ENCODE data around the gene SERPINB10. TPM values are rescaled to one million over a fixed set of nuclear protein-coding genes. Genes with fewer than 3 reads are reported as not detected.

SERPINB10 gene
- total RNA-seq, 1 donor from 2014 or later, result not detected

- POLR2A ChIA-PET, result no interaction called here
- Mint-ChIP-seq H3K4me1 (peaks cover 8% of the 10 kb centered on the region), H3K27ac (no peak overlapping the region), H3K9me3 (no peaks in the 10 kb centered on the region), H3K27me3 (no peaks in the 10 kb centered on the region), H3K4me3 (no peak overlapping the region), H3K36me3 (ENCODE audit: low read depth) (peaks cover 82% of the 10 kb centered on the region)
- CTCF ChIA-PET, result interaction anchor here (1.0 kb wide), 1 partner anchor 464 kb away, joined by 3 read pairs; no protein-coding TSS in a partner anchor
- no peak for DNase-seq
- no peak for ATAC-seq (ENCODE audit: low read depth)
- no peak for TF ChIP-seq CTCF (IDR thresholded peaks at IDR 0.05)
- intact Hi-C loops (cut with micrococcal nuclease), result no loop called here
These were observed 74.6 kb downstream of the SERPINB10 start for GRCh38 chr18:63982361-63982760.

Other genes with a start within 250 kb of the SERPINB10 start
- gene SERPINB3, start 246.1 kb upstream of the SERPINB10 start, total RNA-seq, result not detected in 2 replicates
- not detected in 2 replicates for gene SERPINB11, start 205.0 kb upstream of the SERPINB10 start, total RNA-seq
- gene SERPINB7, start 132.5 kb upstream of the SERPINB10 start, total RNA-seq, result not detected in 2 replicates
- gene SERPINB2, start 20.3 kb upstream of the SERPINB10 start, total RNA-seq, result 0.33 TPM in 1 of 2 replicates, not detected in the other
- 0.11 and 1.2 TPM in 2 replicates for gene HMSD, start 41.3 kb downstream of the SERPINB10 start, total RNA-seq
- 20.9 and 29.5 TPM in 2 replicates for gene SERPINB8, start 62.1 kb downstream of the SERPINB10 start, total RNA-seq
- gene LINC00305, start 241.1 kb downstream of the SERPINB10 start, total RNA-seq, result not detected in 2 replicates

Measured in activated B cell treated with CpG ODN at 0.5 μM for 24 hours (primary cell).